ENCODE measurements around the gene TRA2A. TPM values are rescaled to one million over a fixed set of nuclear protein-coding genes. Genes with fewer than 3 reads are reported as not detected.

The TRA2A gene
- total and polyA plus RNA-seq, 9 of the 15 experiments (the other 6 are each of a cell fraction or from before 2014, with no cell fraction given): 22.7 to 210 (median 73.9) TPM

- TF ChIP-seq ZBTB7A (IDR thresholded peaks at IDR 0.05; ENCODE audit: borderline replicate concordance, control insufficient read depth, low read depth, low read length) (peak; percentile 39; the same call in 1 of the 2 replicates), PHB (CRISPR knock-in tag; IDR thresholded peaks at IDR 0.05) (no peak), RBM22 (IDR thresholded peaks at IDR 0.05; ENCODE audit: low read depth, low read length, poor library complexity, severe bottlenecking) (no peak), SIN3B (IDR thresholded peaks at IDR 0.05; ENCODE audit: low read depth) (no peak), TCF15 (CRISPR knock-in tag; IDR thresholded peaks at IDR 0.05) (no peak), HMGN3 (IDR thresholded peaks at IDR 0.05; ENCODE audit: borderline replicate concordance, extremely low read depth, insufficient read length, low read depth, low read length) (peak; percentile 71), PHF8 (IDR thresholded peaks at IDR 0.05; ENCODE audit: borderline replicate concordance, low read length) (peak; percentile 98), SPI1 (IDR thresholded peaks at IDR 0.05; ENCODE audit: borderline replicate concordance, low read depth, low read length) (no peak), JUN (IDR thresholded peaks at IDR 0.05; ENCODE audit: borderline replicate concordance, low read depth, low read length) (peak; percentile 61; the same call in 1 of the 2 replicates), JUN (CRISPR knock-in tag; IDR thresholded peaks at IDR 0.05; ENCODE audit: borderline replicate concordance) (no peak), MXI1 (IDR thresholded peaks at IDR 0.05; ENCODE audit: low read depth, low read length) (no peak; the same call in 1 of the 2 replicates), MAZ (CRISPR knock-in tag; conservative IDR thresholded peaks at IDR 0.05 in 1 of 2, IDR thresholded peaks at IDR 0.05 in 1 of 2) (peak; percentile 8 to 56; a peak in 1 of 4 replicates), TEAD2 (tag; IDR thresholded peaks at IDR 0.05) (no peak), TCF7L2 (IDR thresholded peaks at IDR 0.05; ENCODE audit: low read depth, low read length) (no peak), ZKSCAN1 (IDR thresholded peaks at IDR 0.05; ENCODE audit: low read depth, low read length) (no peak), ZNF239 (CRISPR knock-in tag; IDR thresholded peaks at IDR 0.05) (no peak), ZNF197 (CRISPR knock-in tag; IDR thresholded peaks at IDR 0.05; ENCODE audit: low read depth) (no peak), ATF2 (CRISPR knock-in tag; IDR thresholded peaks at IDR 0.05) (no peak), ZNF431 (CRISPR knock-in tag; IDR thresholded peaks at IDR 0.05) (peak; percentile 40; the same call in 1 of the 2 replicates), ERF (CRISPR knock-in tag; IDR thresholded peaks at IDR 0.05) (peak; percentile 77; the same call in 1 of the 2 replicates), HSF4 (CRISPR knock-in tag; IDR thresholded peaks at IDR 0.05; ENCODE audit: borderline replicate concordance) (no peak), RNF2 (IDR thresholded peaks at IDR 0.05) (peak; percentile 57; the same call in 1 of the 2 replicates)
- TF ChIP-seq, protein P1, sequence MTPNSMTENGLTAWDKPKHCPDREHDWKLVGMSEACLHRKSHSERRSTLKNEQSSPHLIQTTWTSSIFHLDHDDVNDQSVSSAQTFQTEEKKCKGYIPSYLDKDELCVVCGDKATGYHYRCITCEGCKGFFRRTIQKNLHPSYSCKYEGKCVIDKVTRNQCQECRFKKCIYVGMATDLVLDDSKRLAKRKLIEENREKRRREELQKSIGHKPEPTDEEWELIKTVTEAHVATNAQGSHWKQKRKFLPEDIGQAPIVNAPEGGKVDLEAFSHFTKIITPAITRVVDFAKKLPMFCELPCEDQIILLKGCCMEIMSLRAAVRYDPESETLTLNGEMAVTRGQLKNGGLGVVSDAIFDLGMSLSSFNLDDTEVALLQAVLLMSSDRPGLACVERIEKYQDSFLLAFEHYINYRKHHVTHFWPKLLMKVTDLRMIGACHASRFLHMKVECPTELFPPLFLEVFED (CRISPR knock-in tag; conservative IDR thresholded peaks at IDR 0.05): no peak
- TF ChIP-seq, protein P2, sequence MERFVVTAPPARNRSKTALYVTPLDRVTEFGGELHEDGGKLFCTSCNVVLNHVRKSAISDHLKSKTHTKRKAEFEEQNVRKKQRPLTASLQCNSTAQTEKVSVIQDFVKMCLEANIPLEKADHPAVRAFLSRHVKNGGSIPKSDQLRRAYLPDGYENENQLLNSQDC (CRISPR knock-in tag; IDR thresholded peaks at IDR 0.05): no peak
- TF ChIP-seq, protein P3, sequence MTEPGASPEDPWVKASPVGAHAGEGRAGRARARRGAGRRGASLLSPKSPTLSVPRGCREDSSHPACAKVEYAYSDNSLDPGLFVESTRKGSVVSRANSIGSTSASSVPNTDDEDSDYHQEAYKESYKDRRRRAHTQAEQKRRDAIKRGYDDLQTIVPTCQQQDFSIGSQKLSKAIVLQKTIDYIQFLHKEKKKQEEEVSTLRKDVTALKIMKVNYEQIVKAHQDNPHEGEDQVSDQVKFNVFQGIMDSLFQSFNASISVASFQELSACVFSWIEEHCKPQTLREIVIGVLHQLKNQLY (CRISPR knock-in tag; conservative IDR thresholded peaks at IDR 0.05): no peak
Observed at GRCh38 chr7:23531794-23532489, at the start of gene TRA2A (continued).

Data from K562 (cell line).